Mucosa of stomach (tissue), 1 donor: ENCODE results near the gene NBEAL2.

ENCODE experiments used
- H3K27me3 ChIP-seq: one replicate; pipeline ENCODE4 v1.7.0; 2013; ENCODE audit warnings: mild to moderate bottlenecking, low read length; ENCODE audit not compliant: control insufficient read depth, insufficient read depth
- H3K36me3 ChIP-seq: one replicate; pipeline ENCODE4 v1.7.0; 2013; ENCODE audit warnings: low read length; ENCODE audit not compliant: control insufficient read depth, insufficient read depth
- H3K4me1 ChIP-seq: one replicate; pipeline ENCODE4 v1.7.0; 2013; ENCODE audit warnings: mild to moderate bottlenecking, low read length; ENCODE audit not compliant: control insufficient read depth, insufficient read depth
- H3K4me3 ChIP-seq: one replicate; pipeline ENCODE4 v1.7.0; 2013; ENCODE audit warnings: low read length
- H3K9ac ChIP-seq: one replicate; pipeline ENCODE4 v1.7.0; 2013; ENCODE audit warnings: mild to moderate bottlenecking, low read length, moderate library complexity
- H3K9me3 ChIP-seq: one replicate; pipeline ENCODE4 v1.7.0; 2013; ENCODE audit warnings: mild to moderate bottlenecking, low read length, moderate library complexity; ENCODE audit not compliant: control insufficient read depth
- donor health status: Pancreatic carcinoma.

The NBEAL2 gene

GRCh38 chr3:47009225-47010110 is 30.0 kb downstream of the NBEAL2 start:
- no peak overlapping the region for H3K4me3 ChIP-seq
- H3K4me1 ChIP-seq, result peaks cover 6% of the 10 kb centered on the region
- H3K9me3 ChIP-seq, result no peaks in the 10 kb centered on the region
- peaks cover 8% of the 10 kb centered on the region for H3K36me3 ChIP-seq
- H3K27me3 ChIP-seq, result no peaks in the 10 kb centered on the region
- H3K9ac ChIP-seq, result peak overlapping the region; percentile 35

- Histone ChIP-seq H3K27me3 (no peaks in the 10 kb centered on the region), H3K36me3 (peaks cover 8% of the 10 kb centered on the region), H3K4me3 (no peak overlapping the region), H3K9me3 (no peaks in the 10 kb centered on the region), H3K9ac (peak overlapping the region; percentile 35), H3K4me1 (peaks cover 6% of the 10 kb centered on the region)
Measured at GRCh38 chr3:47010111-47010712, 30.7 kb downstream of the NBEAL2 start.

- Histone ChIP-seq H3K36me3 (peaks cover 8% of the 10 kb centered on the region), H3K9me3 (no peaks in the 10 kb centered on the region), H3K27me3 (no peaks in the 10 kb centered on the region), H3K4me3 (no peak overlapping the region), H3K4me1 (peaks cover 6% of the 10 kb centered on the region), H3K9ac (no peak overlapping the region)
Measured at GRCh38 chr3:47010910-47011309, 31.4 kb downstream of the NBEAL2 start.

GRCh38 chr3:47011371-47011770 is 31.9 kb downstream of the NBEAL2 start:
- Histone ChIP-seq H3K4me1 (peaks cover 6% of the 10 kb centered on the region), H3K9me3 (no peaks in the 10 kb centered on the region), H3K9ac (no peak overlapping the region), H3K36me3 (peaks cover 8% of the 10 kb centered on the region), H3K27me3 (no peaks in the 10 kb centered on the region), H3K4me3 (no peak overlapping the region)

GRCh38 chr3:47012342-47013230 is 33.1 kb downstream of the NBEAL2 start:
- Histone ChIP-seq H3K9ac (no peak overlapping the region), H3K4me1 (peaks cover 6% of the 10 kb centered on the region), H3K9me3 (no peaks in the 10 kb centered on the region), H3K27me3 (no peaks in the 10 kb centered on the region), H3K36me3 (peaks cover 15% of the 10 kb centered on the region), H3K4me3 (no peak overlapping the region)

- Histone ChIP-seq H3K27me3 (no peaks in the 10 kb centered on the region), H3K4me1 (peaks cover 6% of the 10 kb centered on the region), H3K9me3 (no peaks in the 10 kb centered on the region), H3K4me3 (no peak overlapping the region), H3K9ac (no peak overlapping the region), H3K36me3 (peaks cover 12% of the 10 kb centered on the region)
Measured at GRCh38 chr3:47013231-47013630, 33.8 kb downstream of the NBEAL2 start.

GRCh38 chr3:47014036-47014435 is 34.6 kb downstream of the NBEAL2 start:
- no peak overlapping the region for H3K4me3 ChIP-seq
- no peaks in the 10 kb centered on the region for H3K27me3 ChIP-seq
- no peaks in the 10 kb centered on the region for H3K9me3 ChIP-seq

GRCh38 chr3:47015151-47015550 is 35.7 kb downstream of the NBEAL2 start:
- H3K9ac ChIP-seq, result no peak overlapping the region
- peaks cover 16% of the 10 kb centered on the region for H3K36me3 ChIP-seq
- peaks cover 6% of the 10 kb centered on the region for H3K4me1 ChIP-seq
- H3K27me3 ChIP-seq, result no peaks in the 10 kb centered on the region
- no peak overlapping the region for H3K4me3 ChIP-seq
- no peaks in the 10 kb centered on the region for H3K9me3 ChIP-seq

More at GRCh38 chr3:47014036-47014435, 34.6 kb downstream of the NBEAL2 start:
- Histone ChIP-seq H3K36me3 (peaks cover 16% of the 10 kb centered on the region), H3K9ac (no peak overlapping the region), H3K4me1 (peaks cover 6% of the 10 kb centered on the region)

GRCh38 chr3:47016086-47016933 is 36.8 kb downstream of the NBEAL2 start:
- H3K27me3 ChIP-seq, result no peaks in the 10 kb centered on the region
- peaks cover 16% of the 10 kb centered on the region for H3K36me3 ChIP-seq
- no peak overlapping the region for H3K4me3 ChIP-seq
- no peaks in the 10 kb centered on the region for H3K9me3 ChIP-seq
- no peak overlapping the region for H3K9ac ChIP-seq
- H3K4me1 ChIP-seq, result peaks cover 6% of the 10 kb centered on the region

- Histone ChIP-seq H3K27me3 (no peaks in the 10 kb centered on the region), H3K4me3 (no peak overlapping the region), H3K9me3 (no peaks in the 10 kb centered on the region), H3K9ac (no peak overlapping the region), H3K4me1 (peaks cover 7% of the 10 kb centered on the region), H3K36me3 (peaks cover 16% of the 10 kb centered on the region)
Measured at GRCh38 chr3:47016934-47017435, 37.5 kb downstream of the NBEAL2 start.
